GM23338 (cell line): ENCODE results near the gene ZNF526. TPM values are rescaled to one million over a fixed set of nuclear protein-coding genes. Genes with fewer than 3 reads are reported as not detected.

ENCODE experiments used
- ATAC-seq: fragments of 200-7000 bp; cut with Tn5 transposase; 3 replicates; pipeline ENCODE4 v1.9.1; 2020
- DNase-seq: peaks from one replicate; pipeline ENCODE4 v3.0.0-alpha.2; 2015; ENCODE audit warnings: low spot score
- H2AFZ ChIP-seq: fragments of 200-600 bp; sonication (generic); 2 replicates; pipeline ENCODE4 v1.8.0; 2016; ENCODE audit warnings: antibody characterized with exemption, mild to moderate bottlenecking, moderate library complexity
- H3F3A ChIP-seq: fragments of 200-600 bp; sonication (generic); replicated peaks from 2 replicates; pipeline ENCODE4 v1.8.0; 2017; ENCODE audit warnings: antibody characterized with exemption, mixed run types, low read depth
- H3K27ac ChIP-seq: fragments of 200-600 bp; sonication (generic); 2 replicates; pipeline ENCODE4 v1.6.1; 2016; ENCODE audit warnings: low read depth
- H3K27me3 ChIP-seq: fragments of 200-600 bp; sonication (generic); 2 replicates; pipeline ENCODE4 v1.8.0; 2016; ENCODE audit warnings: mild to moderate bottlenecking, mixed run types, moderate library complexity; ENCODE audit not compliant: insufficient read depth
- H3K36me3 ChIP-seq: fragments of 200-600 bp; sonication (generic); 2 replicates; pipeline ENCODE4 v1.8.0; 2016; ENCODE audit warnings: mild to moderate bottlenecking; ENCODE audit not compliant: insufficient read depth
- H3K4me1 ChIP-seq: fragments of 200-600 bp; sonication (generic); 2 replicates; pipeline ENCODE4 v1.8.0; 2016; ENCODE audit warnings: mild to moderate bottlenecking, moderate library complexity; ENCODE audit not compliant: insufficient read depth
- H3K4me2 ChIP-seq: fragments of 200-600 bp; sonication (generic); 2 replicates; pipeline ENCODE4 v1.7.1; 2017; ENCODE audit warnings: mixed run types
- H3K4me3 ChIP-seq: fragments of 200-600 bp; sonication (generic); 2 replicates; pipeline ENCODE4 v1.6.1; 2016; ENCODE audit warnings: mixed run types
- H3K79me2 ChIP-seq: fragments of 200-600 bp; sonication (generic); replicated peaks from 2 replicates; pipeline ENCODE4 v1.8.0; 2017; ENCODE audit warnings: mild to moderate bottlenecking; ENCODE audit not compliant: insufficient read depth
- H3K9me2 ChIP-seq: fragments of 200-600 bp; sonication (generic); 2 replicates; pipeline ENCODE4 v1.8.0; 2017; ENCODE audit not compliant: insufficient read depth
- H4K20me1 ChIP-seq: fragments of 200-600 bp; sonication (generic); replicated peaks from 2 replicates; pipeline ENCODE4 v1.8.0; 2017; ENCODE audit warnings: mild to moderate bottlenecking; ENCODE audit not compliant: insufficient read depth
- H3K27ac Mint-ChIP-seq: 2 replicates; pipeline ENCODE4 v1.8.0; 2020; ENCODE audit warnings: inconsistent platforms, mild to moderate bottlenecking, moderate library complexity, mixed read lengths
- H3K27me3 Mint-ChIP-seq: 3 replicates; pipeline ENCODE4 v1.8.0; 2022; ENCODE audit warnings: low read depth, mild to moderate bottlenecking, moderate library complexity, mixed read lengths, inconsistent platforms; ENCODE audit not compliant: insufficient read depth, poor library complexity
- H3K36me3 Mint-ChIP-seq: 3 replicates; pipeline ENCODE4 v1.8.0; 2021; ENCODE audit warnings: low read depth, mild to moderate bottlenecking, inconsistent platforms, moderate library complexity, mixed read lengths
- H3K4me1 Mint-ChIP-seq: 3 replicates; pipeline ENCODE4 v1.8.0; 2020; ENCODE audit warnings: mild to moderate bottlenecking, inconsistent platforms, mixed read lengths
- H3K4me3 Mint-ChIP-seq: 3 replicates; pipeline ENCODE4 v1.8.0; 2021; ENCODE audit warnings: moderate library complexity, mild to moderate bottlenecking, inconsistent platforms, mixed read lengths
- H3K9me3 Mint-ChIP-seq: 3 replicates; pipeline ENCODE4 v1.8.0; 2020; ENCODE audit warnings: moderate library complexity, mild to moderate bottlenecking, inconsistent platforms, mixed read lengths
- CREB1 ChIP-seq: fragments of 250-450 bp; sonication (Bioruptor Pico); IDR thresholded peaks from 2 replicates; pipeline ENCODE4 v1.5.0; 2020; ENCODE audit warnings: low read depth, mild to moderate bottlenecking, moderate library complexity
- CTCF ChIP-seq, 2 experiments: fragments of 200-600 bp in 1 of 2; sonication (generic) in 1 of 2; conservative IDR thresholded peaks; 2 replicates each; pipeline versions ENCODE4 v1.5.1 to v1.6.1; 2016 to 2017; ENCODE audit warnings: antibody characterized with exemption in 2 of 2, low read depth in 2 of 2, mild to moderate bottlenecking in 2 of 2, moderate library complexity in 1 of 2
- EZH2 ChIP-seq: fragments of 200-600 bp; sonication (generic); IDR thresholded peaks from one replicate; pipeline ENCODE4 v1.8.0; 2017; ENCODE audit warnings: antibody characterized with exemption, mild to moderate bottlenecking, low read depth; ENCODE audit not compliant: unreplicated experiment
- EZH2phosphoT487 ChIP-seq: fragments of 200-600 bp; sonication (generic); IDR thresholded peaks from one replicate; pipeline ENCODE4 v1.8.1; 2018; ENCODE audit warnings: antibody characterized with exemption; ENCODE audit not compliant: unreplicated experiment
- JUNB ChIP-seq: IDR thresholded peaks from one replicate; pipeline ENCODE4 v1.6.1; 2016; ENCODE audit warnings: antibody characterized with exemption; ENCODE audit not compliant: unreplicated experiment
- polyA plus RNA-seq: library from polyadenylated mRNA; unstranded; fragments of >200 nt; fragmentation: Nextera tagmentation; extraction: Ambion mirVana; gene quantifications from 2 replicates; pipeline ENCODE4 v1.2.1, GENCODE V29; 2016
- total RNA-seq: library from RNA; depleted of rRNA; stranded (reverse); fragments of >200 nt; shearing (Covaris generic); gene quantifications from 2 replicates; pipeline ENCODE4 v1.2.3, GENCODE V29; 2014
- TF ChIP-seq, protein P1 (sequence below): fragments of 250-450 bp; sonication (Bioruptor Pico); IDR thresholded peaks from 2 replicates; pipeline ENCODE4 v1.5.0; 2020; ENCODE audit warnings: mild to moderate bottlenecking, moderate library complexity

ZNF526 gene
- total and polyA plus RNA-seq, 2 experiments from 2014 or later = 4.7 to 13.3 TPM

DNA sequence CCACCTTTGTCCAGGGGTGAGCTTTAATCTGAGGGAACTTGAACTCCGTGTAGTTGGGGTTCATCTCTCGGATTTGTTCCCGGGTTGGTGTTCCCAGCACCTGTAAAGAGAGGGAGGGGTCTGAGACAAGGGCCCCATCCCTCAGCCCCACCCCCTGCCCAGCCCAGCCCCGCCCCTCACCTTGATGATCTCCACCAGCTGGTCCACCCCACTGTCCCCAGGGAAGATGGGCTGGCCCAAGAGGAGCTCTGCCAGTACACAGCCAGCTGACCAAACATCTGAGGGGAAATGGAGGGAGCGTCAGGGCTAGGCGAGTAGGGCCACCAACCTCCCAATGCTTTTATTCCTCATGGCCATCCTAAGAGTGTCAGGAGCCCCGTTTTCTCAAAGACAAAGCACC lies 13.0 kb downstream of the ZNF526 start:
- Mint-ChIP-seq H3K27ac (no peak overlapping the region), H3K4me1 (no peaks in the 10 kb centered on the region), H3K9me3 (no peaks in the 10 kb centered on the region; the same call in 2 of the 3 replicates), H3K36me3 (peaks cover 71% of the 10 kb centered on the region), H3K27me3 (peaks cover 11% of the 10 kb centered on the region), H3K4me3 (no peak overlapping the region)
- no peak for DNase-seq
- Histone ChIP-seq H3F3A (peaks cover 19% of the 10 kb centered on the region; the same call in 1 of the 2 replicates), H3K4me2 (no peak overlapping the region), H3K36me3 (no peaks in the 10 kb centered on the region; the same call in 1 of the 2 replicates), H2AFZ (no peak overlapping the region), H3K9me2 (no peaks in the 10 kb centered on the region), H4K20me1 (peaks cover 21% of the 10 kb centered on the region), H3K4me1 (no peaks in the 10 kb centered on the region), H3K4me3 (no peak overlapping the region), H3K27ac (no peak overlapping the region), H3K27me3 (no peaks in the 10 kb centered on the region), H3K79me2 (no peaks in the 10 kb centered on the region)
- peak; percentile 44 for ATAC-seq
- no peak for TF ChIP-seq JUNB

- ATAC-seq (no peak), DNase-seq (no peak)
- H3K9me2 ChIP-seq = no peaks in the 10 kb centered on the region
- H3K79me2 ChIP-seq = no peaks in the 10 kb centered on the region
- H3K27me3 ChIP-seq = no peaks in the 10 kb centered on the region
- no peak overlapping the region for H2AFZ ChIP-seq
- H3K36me3 ChIP-seq = no peaks in the 10 kb centered on the region; the same call in 1 of the 2 replicates
- H3K36me3 Mint-ChIP-seq = peaks cover 68% of the 10 kb centered on the region
- no peak for TF ChIP-seq CREB1 (CRISPR knock-in tag)
- no peak for TF ChIP-seq EZH2phosphoT487
- TF ChIP-seq, protein P1, sequence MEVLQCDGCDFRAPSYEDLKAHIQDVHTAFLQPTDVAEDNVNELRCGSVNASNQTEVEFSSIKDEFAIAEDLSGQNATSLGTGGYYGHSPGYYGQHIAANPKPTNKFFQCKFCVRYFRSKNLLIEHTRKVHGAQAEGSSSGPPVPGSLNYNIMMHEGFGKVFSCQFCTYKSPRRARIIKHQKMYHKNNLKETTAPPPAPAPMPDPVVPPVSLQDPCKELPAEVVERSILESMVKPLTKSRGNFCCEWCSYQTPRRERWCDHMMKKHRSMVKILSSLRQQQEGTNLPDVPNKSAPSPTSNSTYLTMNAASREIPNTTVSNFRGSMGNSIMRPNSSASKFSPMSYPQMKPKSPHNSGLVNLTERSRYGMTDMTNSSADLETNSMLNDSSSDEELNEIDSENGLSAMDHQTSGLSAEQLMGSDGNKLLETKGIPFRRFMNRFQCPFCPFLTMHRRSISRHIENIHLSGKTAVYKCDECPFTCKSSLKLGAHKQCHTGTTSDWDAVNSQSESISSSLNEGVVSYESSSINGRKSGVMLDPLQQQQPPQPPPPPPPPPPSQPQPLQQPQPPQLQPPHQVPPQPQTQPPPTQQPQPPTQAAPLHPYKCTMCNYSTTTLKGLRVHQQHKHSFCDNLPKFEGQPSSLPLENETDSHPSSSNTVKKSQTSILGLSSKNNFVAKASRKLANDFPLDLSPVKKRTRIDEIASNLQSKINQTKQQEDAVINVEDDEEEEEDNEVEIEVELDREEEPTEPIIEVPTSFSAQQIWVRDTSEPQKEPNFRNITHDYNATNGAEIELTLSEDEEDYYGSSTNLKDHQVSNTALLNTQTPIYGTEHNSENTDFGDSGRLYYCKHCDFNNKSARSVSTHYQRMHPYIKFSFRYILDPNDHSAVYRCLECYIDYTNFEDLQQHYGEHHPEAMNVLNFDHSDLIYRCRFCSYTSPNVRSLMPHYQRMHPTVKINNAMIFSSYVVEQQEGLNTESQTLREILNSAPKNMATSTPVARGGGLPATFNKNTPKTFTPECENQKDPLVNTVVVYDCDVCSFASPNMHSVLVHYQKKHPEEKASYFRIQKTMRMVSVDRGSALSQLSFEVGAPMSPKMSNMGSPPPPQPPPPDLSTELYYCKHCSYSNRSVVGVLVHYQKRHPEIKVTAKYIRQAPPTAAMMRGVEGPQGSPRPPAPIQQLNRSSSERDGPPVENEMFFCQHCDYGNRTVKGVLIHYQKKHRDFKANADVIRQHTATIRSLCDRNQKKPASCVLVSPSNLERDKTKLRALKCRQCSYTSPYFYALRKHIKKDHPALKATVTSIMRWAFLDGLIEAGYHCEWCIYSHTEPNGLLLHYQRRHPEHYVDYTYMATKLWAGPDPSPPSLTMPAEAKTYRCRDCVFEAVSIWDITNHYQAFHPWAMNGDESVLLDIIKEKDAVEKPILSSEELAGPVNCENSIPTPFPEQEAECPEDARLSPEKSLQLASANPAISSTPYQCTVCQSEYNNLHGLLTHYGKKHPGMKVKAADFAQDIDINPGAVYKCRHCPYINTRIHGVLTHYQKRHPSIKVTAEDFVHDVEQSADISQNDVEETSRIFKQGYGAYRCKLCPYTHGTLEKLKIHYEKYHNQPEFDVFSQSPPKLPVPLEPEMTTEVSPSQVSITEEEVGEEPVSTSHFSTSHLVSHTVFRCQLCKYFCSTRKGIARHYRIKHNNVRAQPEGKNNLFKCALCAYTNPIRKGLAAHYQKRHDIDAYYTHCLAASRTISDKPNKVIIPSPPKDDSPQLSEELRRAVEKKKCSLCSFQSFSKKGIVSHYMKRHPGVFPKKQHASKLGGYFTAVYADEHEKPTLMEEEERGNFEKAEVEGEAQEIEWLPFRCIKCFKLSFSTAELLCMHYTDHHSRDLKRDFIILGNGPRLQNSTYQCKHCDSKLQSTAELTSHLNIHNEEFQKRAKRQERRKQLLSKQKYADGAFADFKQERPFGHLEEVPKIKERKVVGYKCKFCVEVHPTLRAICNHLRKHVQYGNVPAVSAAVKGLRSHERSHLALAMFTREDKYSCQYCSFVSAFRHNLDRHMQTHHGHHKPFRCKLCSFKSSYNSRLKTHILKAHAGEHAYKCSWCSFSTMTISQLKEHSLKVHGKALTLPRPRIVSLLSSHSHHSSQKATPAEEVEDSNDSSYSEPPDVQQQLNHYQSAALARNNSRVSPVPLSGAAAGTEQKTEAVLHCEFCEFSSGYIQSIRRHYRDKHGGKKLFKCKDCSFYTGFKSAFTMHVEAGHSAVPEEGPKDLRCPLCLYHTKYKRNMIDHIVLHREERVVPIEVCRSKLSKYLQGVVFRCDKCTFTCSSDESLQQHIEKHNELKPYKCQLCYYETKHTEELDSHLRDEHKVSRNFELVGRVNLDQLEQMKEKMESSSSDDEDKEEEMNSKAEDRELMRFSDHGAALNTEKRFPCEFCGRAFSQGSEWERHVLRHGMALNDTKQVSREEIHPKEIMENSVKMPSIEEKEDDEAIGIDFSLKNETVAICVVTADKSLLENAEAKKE (CRISPR knock-in tag) = no peak
- TF ChIP-seq CTCF (conservative IDR thresholded peaks at IDR 0.05; ENCODE audit: low read depth in 2 of 2) = no peak
- no peak for TF ChIP-seq EZH2
- H4K20me1 ChIP-seq = peaks cover 19% of the 10 kb centered on the region; the same call in 1 of the 2 replicates
- no peak overlapping the region for H3K4me3 ChIP-seq
- H3K27ac ChIP-seq = no peak overlapping the region
- H3K4me1 ChIP-seq = no peaks in the 10 kb centered on the region
- no peaks in the 10 kb centered on the region; the same call in 2 of the 3 replicates for H3K9me3 Mint-ChIP-seq
- H3K27me3 Mint-ChIP-seq = peaks cover 11% of the 10 kb centered on the region
- no peak overlapping the region for H3K4me3 Mint-ChIP-seq
- H3K4me1 Mint-ChIP-seq = no peaks in the 10 kb centered on the region
- H3K27ac Mint-ChIP-seq = no peak overlapping the region
- H3F3A ChIP-seq = peaks cover 19% of the 10 kb centered on the region; the same call in 1 of the 2 replicates
- no peak overlapping the region for H3K4me2 ChIP-seq
Measured at GRCh38 chr19:42233678-42234292, 13.7 kb downstream of the ZNF526 start.
